Measurements from ENCODE around the gene STUM.

STUM gene

DNA sequence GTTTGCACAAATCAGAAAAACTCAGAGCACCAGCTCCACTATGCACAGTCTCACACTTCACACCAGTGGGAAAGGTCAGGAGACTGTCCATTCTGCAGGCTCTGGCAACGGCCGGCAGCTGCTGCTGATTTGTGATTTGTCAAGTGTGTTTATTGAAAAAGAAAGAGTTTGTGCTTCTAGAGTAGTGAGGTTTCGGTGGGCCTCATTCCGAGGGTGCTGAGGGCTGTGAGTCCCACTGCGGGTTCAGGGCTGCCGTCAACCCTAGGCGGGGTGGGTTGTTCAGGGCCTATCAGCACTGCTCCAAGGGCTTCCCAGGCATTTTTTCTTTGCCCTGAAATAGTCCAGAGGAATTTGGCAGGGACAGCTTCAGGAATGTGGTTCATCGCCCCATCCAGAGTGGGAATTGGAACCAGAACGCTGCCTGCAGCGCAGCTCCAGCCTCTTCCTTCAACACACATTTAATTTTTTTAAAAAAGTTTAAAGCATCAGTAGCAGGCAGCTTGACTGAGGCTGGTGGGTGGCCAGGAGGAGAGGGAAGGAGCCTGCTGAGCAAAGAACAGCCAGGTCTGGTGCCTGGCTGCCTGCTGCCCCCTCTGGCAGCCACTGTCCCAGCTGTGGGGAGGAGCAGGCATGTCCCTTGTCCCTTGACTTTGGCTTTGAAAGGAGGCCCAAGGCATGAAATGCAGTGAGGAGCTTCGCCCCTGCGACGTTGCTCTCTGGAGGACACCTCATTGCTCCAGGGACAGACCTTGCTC, 19.7 kb downstream of the STUM start:
- Histone ChIP-seq H4K20me1 (ENCODE audit: insufficient read depth, low read length) (no peaks in the 10 kb centered on the region; the same call in 1 of the 2 replicates), H3K27me3 (ENCODE audit: insufficient read depth, low read length, poor library complexity) (peaks cover 21% of the 10 kb centered on the region), H3K4me2 (ENCODE audit: insufficient read depth, low read length) (no peak overlapping the region), H3K36me3 (ENCODE audit: insufficient read depth, low read length) (no peaks in the 10 kb centered on the region), H3K27ac (ENCODE audit: low read length) (no peak overlapping the region), H3K79me2 (ENCODE audit: insufficient read depth, low read length) (no peaks in the 10 kb centered on the region), H3K4me1 (ENCODE audit: insufficient read depth, low read length) (no peaks in the 10 kb centered on the region), H2AFZ (ENCODE audit: low read depth, low read length) (no peak overlapping the region), H3K9ac (ENCODE audit: low read depth, low read length) (no peak overlapping the region), H3K9me3 (ENCODE audit: insufficient read depth, low read length, severe bottlenecking) (no peaks in the 10 kb centered on the region), H3K4me3 (ENCODE audit: low read depth in 1 of 2, low read length in 2 of 2) (no peak overlapping the region)
- no peak for TF ChIP-seq EZH2 (IDR thresholded peaks at IDR 0.05; ENCODE audit: borderline replicate concordance, low read depth, low read length, severe bottlenecking)
- TF ChIP-seq, protein P1, sequence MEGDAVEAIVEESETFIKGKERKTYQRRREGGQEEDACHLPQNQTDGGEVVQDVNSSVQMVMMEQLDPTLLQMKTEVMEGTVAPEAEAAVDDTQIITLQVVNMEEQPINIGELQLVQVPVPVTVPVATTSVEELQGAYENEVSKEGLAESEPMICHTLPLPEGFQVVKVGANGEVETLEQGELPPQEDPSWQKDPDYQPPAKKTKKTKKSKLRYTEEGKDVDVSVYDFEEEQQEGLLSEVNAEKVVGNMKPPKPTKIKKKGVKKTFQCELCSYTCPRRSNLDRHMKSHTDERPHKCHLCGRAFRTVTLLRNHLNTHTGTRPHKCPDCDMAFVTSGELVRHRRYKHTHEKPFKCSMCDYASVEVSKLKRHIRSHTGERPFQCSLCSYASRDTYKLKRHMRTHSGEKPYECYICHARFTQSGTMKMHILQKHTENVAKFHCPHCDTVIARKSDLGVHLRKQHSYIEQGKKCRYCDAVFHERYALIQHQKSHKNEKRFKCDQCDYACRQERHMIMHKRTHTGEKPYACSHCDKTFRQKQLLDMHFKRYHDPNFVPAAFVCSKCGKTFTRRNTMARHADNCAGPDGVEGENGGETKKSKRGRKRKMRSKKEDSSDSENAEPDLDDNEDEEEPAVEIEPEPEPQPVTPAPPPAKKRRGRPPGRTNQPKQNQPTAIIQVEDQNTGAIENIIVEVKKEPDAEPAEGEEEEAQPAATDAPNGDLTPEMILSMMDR (IDR thresholded peaks at IDR 0.05; ENCODE audit: borderline replicate concordance, extremely low read depth, low read length, poor library complexity, severe bottlenecking) = peak; percentile 37
- DNase-seq (no peak), ATAC-seq (ENCODE audit: insufficient read depth, low read depth) (no peak)

DNA sequence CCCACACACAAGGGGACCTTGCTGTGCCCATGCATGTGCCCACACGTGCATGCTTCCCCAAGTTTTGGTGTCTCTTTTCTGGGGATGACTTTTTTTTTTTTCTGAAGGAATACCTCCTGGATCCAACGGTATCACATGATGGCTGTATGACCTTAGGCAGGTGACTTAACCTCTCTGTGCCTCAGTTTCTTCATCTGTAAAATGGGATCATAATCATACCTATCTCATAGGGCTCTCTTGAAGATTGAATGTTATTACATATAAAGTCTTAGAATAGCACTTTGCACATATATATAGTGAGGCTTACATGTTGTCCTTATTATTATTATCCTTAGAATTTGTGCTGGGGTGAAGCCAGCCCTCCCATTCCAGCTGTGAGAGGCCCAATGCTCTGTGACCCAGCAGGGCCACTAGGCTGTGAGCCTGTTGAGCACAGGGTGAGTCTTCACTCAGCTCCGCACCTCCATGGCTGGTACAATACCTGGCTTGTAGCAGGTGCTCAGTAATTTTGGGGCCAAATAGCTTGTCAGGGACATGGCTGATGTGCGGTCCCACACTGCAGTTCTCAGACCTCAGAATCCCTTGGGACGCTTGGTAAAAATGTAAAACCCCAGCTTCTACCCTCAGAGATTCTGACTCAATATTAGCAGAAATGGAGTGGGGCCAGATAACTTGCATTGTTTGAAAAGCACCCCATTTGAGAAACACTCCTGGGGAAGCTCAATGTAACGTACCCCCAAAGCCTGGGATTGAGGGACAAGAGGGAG, 20.6 kb downstream of the STUM start:
- H3K9me3 ChIP-seq (ENCODE audit: insufficient read depth, low read length, severe bottlenecking) = no peaks in the 10 kb centered on the region
- H3K9ac ChIP-seq (ENCODE audit: low read depth, low read length) = no peak overlapping the region
- no peaks in the 10 kb centered on the region for H3K79me2 ChIP-seq (ENCODE audit: insufficient read depth, low read length)
- H2AFZ ChIP-seq (ENCODE audit: low read depth, low read length) = no peak overlapping the region
- no peak overlapping the region for H3K4me2 ChIP-seq (ENCODE audit: insufficient read depth, low read length)
- H3K27me3 ChIP-seq (ENCODE audit: insufficient read depth, low read length, poor library complexity) = peaks cover 21% of the 10 kb centered on the region
- H3K4me1 ChIP-seq (ENCODE audit: insufficient read depth, low read length) = no peaks in the 10 kb centered on the region
- ATAC-seq (ENCODE audit: insufficient read depth, low read depth) = no peak
- no peak overlapping the region for H3K27ac ChIP-seq (ENCODE audit: low read length)
- no peak for DNase-seq
- H3K4me3 ChIP-seq (ENCODE audit: low read depth in 1 of 2, low read length in 2 of 2) = no peak overlapping the region
- TF ChIP-seq EZH2 (IDR thresholded peaks at IDR 0.05; ENCODE audit: borderline replicate concordance, low read depth, low read length, severe bottlenecking) = no peak
- TF ChIP-seq, protein P1 (IDR thresholded peaks at IDR 0.05; ENCODE audit: borderline replicate concordance, extremely low read depth, low read length, poor library complexity, severe bottlenecking) = no peak
- H3K36me3 ChIP-seq (ENCODE audit: insufficient read depth, low read length) = no peaks in the 10 kb centered on the region
- H4K20me1 ChIP-seq (ENCODE audit: insufficient read depth, low read length) = no peaks in the 10 kb centered on the region; the same call in 1 of the 2 replicates

DNA sequence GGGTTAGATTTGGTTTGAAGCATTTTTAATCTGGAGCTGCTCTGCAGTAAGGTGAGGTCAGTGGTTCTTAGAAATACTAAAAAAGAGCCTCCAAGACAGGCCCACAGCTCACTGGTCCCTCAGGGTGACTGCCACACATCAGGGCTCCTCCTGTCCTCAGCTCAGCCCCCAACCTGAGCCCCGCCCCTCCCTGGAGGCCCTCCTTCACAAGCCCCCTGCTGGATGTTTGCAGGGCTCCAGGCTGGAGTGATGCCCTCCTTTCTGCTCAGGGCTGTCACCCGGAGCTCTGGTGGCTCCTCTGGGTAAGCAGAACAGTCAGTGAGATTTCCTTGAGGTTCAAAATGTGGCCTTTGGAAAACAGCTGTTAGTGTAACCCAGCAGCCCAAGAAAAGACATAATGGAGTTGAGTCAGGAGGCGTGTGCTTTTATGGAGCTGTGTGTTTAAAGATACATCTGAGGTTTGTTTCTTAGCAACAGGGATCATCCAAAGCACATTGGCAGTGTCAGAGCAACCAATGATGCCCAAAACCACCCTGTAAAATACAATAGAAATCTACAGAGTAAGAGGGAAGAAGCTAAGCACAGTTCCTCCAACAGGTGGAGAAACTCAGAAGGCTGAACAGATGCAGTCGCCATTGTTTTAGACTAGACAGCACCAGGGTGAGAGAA, 21.4 kb downstream of the STUM start:
- Histone ChIP-seq H3K4me2 (ENCODE audit: insufficient read depth, low read length) (no peak overlapping the region), H4K20me1 (ENCODE audit: insufficient read depth, low read length) (no peaks in the 10 kb centered on the region; the same call in 1 of the 2 replicates), H3K4me3 (ENCODE audit: low read depth in 1 of 2, low read length in 2 of 2) (no peak overlapping the region), H2AFZ (ENCODE audit: low read depth, low read length) (no peak overlapping the region), H3K27ac (ENCODE audit: low read length) (no peak overlapping the region), H3K27me3 (ENCODE audit: insufficient read depth, low read length, poor library complexity) (peaks cover 21% of the 10 kb centered on the region), H3K9me3 (ENCODE audit: insufficient read depth, low read length, severe bottlenecking) (no peaks in the 10 kb centered on the region), H3K79me2 (ENCODE audit: insufficient read depth, low read length) (no peaks in the 10 kb centered on the region), H3K9ac (ENCODE audit: low read depth, low read length) (no peak overlapping the region), H3K4me1 (ENCODE audit: insufficient read depth, low read length) (no peaks in the 10 kb centered on the region), H3K36me3 (ENCODE audit: insufficient read depth, low read length) (no peaks in the 10 kb centered on the region)
- DNase-seq (peak; percentile 57), ATAC-seq (ENCODE audit: insufficient read depth, low read depth) (peak; percentile 97)
- TF ChIP-seq, protein P1 (IDR thresholded peaks at IDR 0.05; ENCODE audit: borderline replicate concordance, extremely low read depth, low read length, poor library complexity, severe bottlenecking) = peak; percentile 49
- TF ChIP-seq EZH2 (IDR thresholded peaks at IDR 0.05; ENCODE audit: borderline replicate concordance, low read depth, low read length, severe bottlenecking) = no peak

Data from DND-41 (cell line).